Omental fat pad (tissue), 4 donors: ENCODE data around the gene MBTPS1. TPM values are rescaled to one million over a fixed set of nuclear protein-coding genes. Genes with fewer than 3 reads are reported as not detected.
A peak's percentile ranks its signal among the peaks of the same experiment; 100 is the strongest.

ENCODE experiments used
- ATAC-seq: fragments of 150-250 bp; one replicate; pipeline ENCODE4 v1.9.1; 2016; ENCODE audit warnings: mild to moderate bottlenecking, moderate library complexity; ENCODE audit not compliant: low FRiP score
- DNase-seq: peaks from one replicate; pipeline ENCODE4 v3.0.0-alpha.2; 2019; ENCODE audit warnings: low spot score
- total RNA-seq, 4 donors: library from RNA; depleted of rRNA; stranded (reverse); fragments of >200 nt; gene quantifications; one replicate each; pipeline ENCODE4 v1.1.0, GENCODE V29; 2016
- TF ChIP-seq, protein P1 (sequence below), 3 donors: fragments of 450-650 bp; IDR thresholded peaks; one replicate each; pipeline ENCODE4 v1.5.1; 2016 to 2017; ENCODE audit warnings: antibody characterized with exemption in 3 of 3, mild to moderate bottlenecking in 3 of 3, moderate library complexity in 2 of 3

The MBTPS1 gene
- total RNA-seq, 4 donors from 2014 or later: 75.3 to 100 (median 84.3) TPM

DNA sequence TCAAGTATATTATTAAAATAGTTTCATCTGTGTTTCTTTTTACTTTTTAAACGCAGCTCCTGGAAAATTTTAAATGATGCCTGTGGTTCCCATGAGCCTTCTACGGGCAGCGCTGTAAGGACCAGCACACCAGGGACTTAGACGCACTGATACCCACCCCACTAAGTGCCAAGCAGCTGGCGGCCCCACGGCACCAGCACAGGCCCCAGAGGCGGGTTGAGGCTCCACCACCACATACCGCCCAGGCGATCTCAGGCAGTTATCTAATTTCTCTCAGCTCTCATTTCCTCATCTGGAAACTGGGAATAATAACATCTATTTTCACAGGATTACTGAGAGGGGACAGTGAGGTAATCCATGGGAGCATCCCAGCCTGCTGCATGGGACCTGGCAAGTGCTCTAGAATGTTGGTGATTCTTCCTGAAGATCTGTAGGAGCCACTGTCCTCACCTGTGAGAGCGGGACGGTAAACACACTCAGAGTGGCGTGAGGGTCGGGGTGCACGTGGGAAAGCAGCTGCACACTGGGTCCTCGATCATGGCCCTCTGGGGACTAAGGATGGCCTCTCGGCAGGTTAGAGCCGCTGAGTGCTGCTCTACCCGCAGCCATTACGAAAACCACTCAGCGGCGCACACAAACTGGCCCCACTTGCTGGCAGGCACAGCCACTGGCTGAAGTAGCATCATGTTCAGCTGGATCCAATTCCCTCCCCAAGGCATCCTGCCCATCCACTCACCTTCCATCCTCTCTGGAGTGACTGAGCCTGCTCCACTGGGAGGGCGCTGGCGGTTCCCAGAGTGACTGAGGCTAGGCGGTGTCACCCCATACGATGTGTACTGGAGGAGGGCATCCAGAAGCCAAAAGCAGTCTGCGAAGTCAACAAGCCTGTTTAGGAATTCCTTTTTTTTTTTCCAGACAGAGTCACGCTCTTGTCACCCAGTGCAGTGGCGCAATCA lies 56.5 kb downstream of the MBTPS1 start:
- ATAC-seq (no peak), DNase-seq (no peak)
- TF ChIP-seq, protein P1, sequence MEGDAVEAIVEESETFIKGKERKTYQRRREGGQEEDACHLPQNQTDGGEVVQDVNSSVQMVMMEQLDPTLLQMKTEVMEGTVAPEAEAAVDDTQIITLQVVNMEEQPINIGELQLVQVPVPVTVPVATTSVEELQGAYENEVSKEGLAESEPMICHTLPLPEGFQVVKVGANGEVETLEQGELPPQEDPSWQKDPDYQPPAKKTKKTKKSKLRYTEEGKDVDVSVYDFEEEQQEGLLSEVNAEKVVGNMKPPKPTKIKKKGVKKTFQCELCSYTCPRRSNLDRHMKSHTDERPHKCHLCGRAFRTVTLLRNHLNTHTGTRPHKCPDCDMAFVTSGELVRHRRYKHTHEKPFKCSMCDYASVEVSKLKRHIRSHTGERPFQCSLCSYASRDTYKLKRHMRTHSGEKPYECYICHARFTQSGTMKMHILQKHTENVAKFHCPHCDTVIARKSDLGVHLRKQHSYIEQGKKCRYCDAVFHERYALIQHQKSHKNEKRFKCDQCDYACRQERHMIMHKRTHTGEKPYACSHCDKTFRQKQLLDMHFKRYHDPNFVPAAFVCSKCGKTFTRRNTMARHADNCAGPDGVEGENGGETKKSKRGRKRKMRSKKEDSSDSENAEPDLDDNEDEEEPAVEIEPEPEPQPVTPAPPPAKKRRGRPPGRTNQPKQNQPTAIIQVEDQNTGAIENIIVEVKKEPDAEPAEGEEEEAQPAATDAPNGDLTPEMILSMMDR (IDR thresholded peaks at IDR 0.05): no peak

DNA sequence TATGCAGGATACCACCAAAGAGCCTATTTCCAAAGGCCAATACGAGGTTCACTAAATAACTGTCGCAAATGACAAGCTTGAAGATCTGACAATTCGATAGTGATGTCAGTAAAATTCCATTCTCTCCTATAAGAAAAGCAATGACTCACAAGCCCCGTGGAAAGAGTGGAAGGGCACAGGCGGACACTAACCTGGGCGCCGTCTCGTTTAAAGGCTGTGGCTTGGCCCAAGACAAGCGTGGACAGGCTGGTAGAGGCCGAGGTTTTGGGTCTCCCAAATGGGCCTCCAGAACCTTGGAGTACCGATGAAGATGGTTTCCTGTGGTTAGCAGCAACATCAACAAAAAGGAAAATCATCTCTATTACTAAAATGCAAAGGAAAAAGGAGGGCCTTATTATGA lies 57.6 kb downstream of the MBTPS1 start:
- TF ChIP-seq, protein P1 (IDR thresholded peaks at IDR 0.05): no peak
- ATAC-seq (no peak), DNase-seq (no peak)

DNA sequence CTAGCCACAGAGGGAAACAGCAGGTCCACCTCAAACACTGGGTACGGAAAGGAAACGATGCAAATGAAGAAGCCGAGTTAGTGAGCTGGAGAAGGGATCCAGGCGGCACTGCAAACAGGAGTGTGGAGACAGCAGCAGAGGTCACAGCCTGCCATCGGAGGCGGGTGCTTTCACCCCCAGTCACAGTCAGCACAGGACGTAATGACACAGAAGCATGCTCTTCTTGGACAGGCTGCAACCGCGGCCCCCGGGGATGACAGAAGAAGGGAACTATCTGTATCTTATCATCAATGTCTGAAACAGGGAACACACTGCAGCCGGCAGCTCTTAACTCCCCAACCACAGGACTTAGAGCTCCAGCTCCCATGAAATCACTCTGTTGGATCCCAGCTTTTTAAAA lies 58.1 kb downstream of the MBTPS1 start:
- DNase-seq: no peak

DNA sequence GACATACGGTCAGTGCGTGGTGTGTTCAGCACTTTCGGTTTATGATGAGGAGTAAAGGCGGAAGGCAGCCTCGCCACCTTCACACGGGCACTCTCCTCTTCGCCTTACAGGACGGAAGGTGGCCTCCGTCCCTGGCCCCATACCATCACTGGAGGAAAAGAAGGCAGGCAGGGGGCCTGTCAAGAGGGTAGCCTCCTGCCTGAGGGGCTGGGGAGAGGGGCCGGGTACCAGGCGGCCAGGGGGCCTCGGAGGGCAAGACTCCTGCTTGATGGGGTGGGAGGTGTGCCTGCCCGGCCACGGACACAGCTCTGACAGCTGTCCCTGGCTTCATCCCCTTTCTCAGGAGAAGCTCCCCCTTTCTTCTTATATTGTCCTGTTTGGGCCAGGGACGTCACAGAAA lies 58.5 kb downstream of the MBTPS1 start:
- TF ChIP-seq, protein P1 (IDR thresholded peaks at IDR 0.05): no peak
- ATAC-seq (no peak), DNase-seq (no peak)

More for the DNA sequence above, 58.1 kb downstream of the MBTPS1 start:
- ATAC-seq: no peak
- TF ChIP-seq, protein P1 (IDR thresholded peaks at IDR 0.05): no peak

DNA sequence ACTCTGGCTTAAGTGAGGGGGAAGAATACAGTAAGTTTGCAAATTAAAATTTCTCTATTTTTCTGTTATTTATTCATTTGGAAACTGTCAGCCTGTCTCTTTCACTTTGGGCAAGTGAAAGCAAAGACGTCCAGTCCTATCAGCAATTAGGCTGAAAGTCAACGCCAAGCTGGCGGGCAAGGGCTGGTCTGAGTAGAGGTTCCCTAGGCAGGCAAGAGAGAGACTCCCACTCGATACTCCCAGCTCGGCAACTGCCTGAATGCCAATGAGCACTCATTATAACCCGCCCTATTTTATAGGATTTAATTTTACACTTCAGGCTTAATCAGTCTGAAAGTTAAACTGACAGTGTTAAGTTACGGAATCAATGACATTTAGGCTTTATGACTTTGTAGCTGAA lies 59.8 kb downstream of the MBTPS1 start:
- TF ChIP-seq, protein P1 (IDR thresholded peaks at IDR 0.05): no peak
- ATAC-seq (peak; percentile 44), DNase-seq (no peak)

DNA sequence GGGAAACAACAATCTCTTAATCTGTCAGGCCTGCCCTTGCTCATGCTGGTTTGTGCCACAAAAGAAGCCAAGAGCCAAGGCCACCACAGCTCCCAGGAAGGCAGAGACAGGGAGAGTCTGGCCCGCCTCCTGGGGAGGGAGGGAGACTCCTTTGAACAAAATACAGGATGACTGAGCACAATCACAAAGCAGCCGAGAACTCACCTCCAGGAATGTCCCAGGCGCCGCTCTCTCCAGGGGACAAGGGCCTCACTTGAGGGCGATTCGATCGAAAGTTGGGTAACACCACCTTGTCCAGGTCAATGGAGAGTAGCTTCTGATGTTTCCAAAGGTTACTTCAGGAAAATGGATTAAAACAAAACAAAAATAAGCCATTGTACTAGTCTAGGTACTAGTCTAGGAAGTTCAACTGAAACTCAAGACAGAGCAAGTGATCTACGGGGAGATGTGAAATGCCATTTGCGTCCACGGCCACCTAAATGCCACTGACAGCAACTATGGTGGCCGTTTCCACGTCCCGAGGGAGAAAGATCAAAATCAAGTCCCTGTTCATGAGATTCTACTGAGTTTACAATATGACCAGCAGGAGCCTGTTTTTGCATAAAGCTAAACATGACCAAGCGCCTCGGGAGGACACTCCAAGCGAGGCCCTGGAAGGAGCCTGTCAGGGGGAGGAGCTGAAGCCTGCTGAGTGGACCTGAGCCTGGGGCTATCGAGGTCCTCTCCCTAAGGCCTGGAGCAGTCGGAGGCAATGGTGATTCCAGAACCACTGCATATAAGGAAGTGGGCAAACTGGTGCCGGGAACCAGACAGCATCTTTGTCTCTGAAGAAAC lies 60.7 kb downstream of the MBTPS1 start:
- TF ChIP-seq, protein P1 (IDR thresholded peaks at IDR 0.05): no peak
- ATAC-seq (no peak), DNase-seq (no peak)
